Stimulated activated CD4-positive, alpha-beta T cell treated with anti-CD3 and anti-CD28 coated beads, Interleukin-12 subunit alpha, Interleukin-12 subunit beta, amount 100 ng/mL, for 24 hours (primary cell): ENCODE measurements around the gene IGSF22.

Experiments used
- DNase-seq, 2 experiments: peaks; one replicate each; pipeline ENCODE4 v3.0.0-alpha.2; 2020; ENCODE audit warnings: low read depth in 2 of 2

The IGSF22 gene

GRCh38 chr11:18743900-18744514 lies 18.0 kb upstream of the IGSF22 start:
- DNase-seq = no peak

- DNase-seq = no peak
Observed at GRCh38 chr11:18743365-18743764, 17.4 kb upstream of the IGSF22 start.

- no peak for DNase-seq
Observed at GRCh38 chr11:18741783-18742182, 15.8 kb upstream of the IGSF22 start.

- no peak for DNase-seq
Observed at GRCh38 chr11:18739685-18740084, 13.7 kb upstream of the IGSF22 start.

- no peak for DNase-seq
Observed at GRCh38 chr11:18737642-18738041, 11.7 kb upstream of the IGSF22 start.

- DNase-seq = no peak
Observed at GRCh38 chr11:18736590-18737148, 10.7 kb upstream of the IGSF22 start.

GRCh38 chr11:18733202-18733601 lies 7.2 kb upstream of the IGSF22 start:
- no peak for DNase-seq

GRCh38 chr11:18731949-18732821 lies 6.2 kb upstream of the IGSF22 start:
- DNase-seq = peak; percentile 40 to 61

GRCh38 chr11:18731441-18731840 lies 5.5 kb upstream of the IGSF22 start:
- DNase-seq = no peak

- no peak for DNase-seq
Observed at GRCh38 chr11:18730020-18730419, 4.0 kb upstream of the IGSF22 start.

GRCh38 chr11:18729426-18729825 lies 3.4 kb upstream of the IGSF22 start:
- no peak for DNase-seq

- no peak for DNase-seq
Observed at GRCh38 chr11:18728658-18729057, 2.7 kb upstream of the IGSF22 start.

- peak in 1 of 2 experiments; percentile 33 for DNase-seq
Observed at GRCh38 chr11:18727479-18728236, 1.7 kb upstream of the IGSF22 start.

GRCh38 chr11:18723991-18724390 lies 2.0 kb downstream of the IGSF22 start:
- no peak for DNase-seq

GRCh38 chr11:18722293-18722637 lies 3.7 kb downstream of the IGSF22 start:
- no peak for DNase-seq

- DNase-seq = peak in 1 of 2 experiments; percentile 45
Observed at GRCh38 chr11:18721561-18722292, 4.3 kb downstream of the IGSF22 start.

- peak; percentile 66 to 83 for DNase-seq
Observed at GRCh38 chr11:18720808-18721560, 5.0 kb downstream of the IGSF22 start.

GRCh38 chr11:18720091-18720807 lies 5.7 kb downstream of the IGSF22 start:
- no peak for DNase-seq

GRCh38 chr11:18715476-18715875 lies 10.5 kb downstream of the IGSF22 start:
- DNase-seq = no peak

- DNase-seq = no peak
Observed at GRCh38 chr11:18714443-18714780, 11.6 kb downstream of the IGSF22 start.
